Progenitor cell of endocrine pancreas (in vitro differentiated cells): ENCODE measurements around the gene TIAL1. TPM values are rescaled to one million over a fixed set of nuclear protein-coding genes. Genes with fewer than 3 reads are reported as not detected.

Source experiments
- DNase-seq: peaks from one replicate; pipeline ENCODE4 v3.0.0; 2021; ENCODE audit warnings: low spot score; ENCODE audit not compliant: unreplicated experiment
- H3K27ac Mint-ChIP-seq: 2 replicates; pipeline ENCODE4 v1.8.0; 2021; ENCODE audit warnings: mild to moderate bottlenecking, moderate library complexity, mixed read lengths
- H3K27me3 Mint-ChIP-seq: 2 replicates; pipeline ENCODE4 v1.8.0; 2021; ENCODE audit warnings: mixed read lengths
- H3K36me3 Mint-ChIP-seq: 2 replicates; pipeline ENCODE4 v1.8.0; 2022; ENCODE audit warnings: mixed read lengths; ENCODE audit not compliant: insufficient read depth
- H3K4me1 Mint-ChIP-seq: 2 replicates; pipeline ENCODE4 v1.8.0; 2021; ENCODE audit warnings: low read depth, mixed read lengths
- H3K4me3 Mint-ChIP-seq: 2 replicates; pipeline ENCODE4 v1.8.0; 2021; ENCODE audit warnings: low read depth, mild to moderate bottlenecking, moderate library complexity, mixed read lengths
- H3K9me3 Mint-ChIP-seq: 2 replicates; pipeline ENCODE4 v1.8.0; 2021; ENCODE audit warnings: low read depth, mixed read lengths
- CTCF ChIP-seq: fragments of 200-600 bp; sonication (generic); IDR thresholded peaks from one replicate; pipeline ENCODE4 v1.5.0; 2021; ENCODE audit warnings: antibody characterized with exemption, mild to moderate bottlenecking; ENCODE audit not compliant: unreplicated experiment
- total RNA-seq: library from RNA; stranded (reverse); gene quantifications from 2 replicates; pipeline ENCODE4 v1.2.1, GENCODE V29; 2021

TIAL1 gene
- total RNA-seq, 1 donor from 2014 or later = 189 TPM

DNA sequence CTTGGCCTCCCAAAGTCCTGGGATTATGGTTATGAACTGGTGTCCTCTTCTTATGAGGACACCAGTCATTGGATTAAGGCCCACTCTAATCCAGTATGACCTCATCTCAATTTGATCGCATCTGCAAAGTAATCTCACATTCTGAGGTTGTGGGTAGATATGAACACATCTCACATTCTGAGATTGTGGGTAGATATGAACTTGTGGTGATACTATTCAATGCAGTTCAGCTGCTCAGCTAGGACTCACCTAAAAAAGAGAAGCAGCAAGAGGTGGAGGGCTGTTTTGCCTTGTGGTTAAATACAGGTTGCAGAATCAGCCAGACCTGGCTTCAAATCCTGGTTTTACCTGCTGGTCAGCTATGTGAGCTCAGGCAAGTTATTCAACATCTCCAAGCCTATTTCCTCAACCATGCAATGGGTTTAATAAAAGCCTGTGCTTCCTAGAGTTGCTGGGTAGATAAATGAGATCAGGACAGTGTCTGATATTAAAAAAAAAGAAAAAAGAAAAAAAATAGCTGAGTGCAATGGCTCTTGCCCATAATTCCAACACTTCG is 45.9 kb upstream of the TIAL1 start:
- H3K36me3 Mint-ChIP-seq = no peaks in the 10 kb centered on the region
- no peak for DNase-seq
- H3K27me3 Mint-ChIP-seq = no peaks in the 10 kb centered on the region
- no peak for TF ChIP-seq CTCF
- H3K9me3 Mint-ChIP-seq = no peaks in the 10 kb centered on the region
- H3K27ac Mint-ChIP-seq = peak overlapping the region; percentile 31
- H3K4me3 Mint-ChIP-seq = no peak overlapping the region
- H3K4me1 Mint-ChIP-seq = peaks cover 32% of the 10 kb centered on the region

DNA sequence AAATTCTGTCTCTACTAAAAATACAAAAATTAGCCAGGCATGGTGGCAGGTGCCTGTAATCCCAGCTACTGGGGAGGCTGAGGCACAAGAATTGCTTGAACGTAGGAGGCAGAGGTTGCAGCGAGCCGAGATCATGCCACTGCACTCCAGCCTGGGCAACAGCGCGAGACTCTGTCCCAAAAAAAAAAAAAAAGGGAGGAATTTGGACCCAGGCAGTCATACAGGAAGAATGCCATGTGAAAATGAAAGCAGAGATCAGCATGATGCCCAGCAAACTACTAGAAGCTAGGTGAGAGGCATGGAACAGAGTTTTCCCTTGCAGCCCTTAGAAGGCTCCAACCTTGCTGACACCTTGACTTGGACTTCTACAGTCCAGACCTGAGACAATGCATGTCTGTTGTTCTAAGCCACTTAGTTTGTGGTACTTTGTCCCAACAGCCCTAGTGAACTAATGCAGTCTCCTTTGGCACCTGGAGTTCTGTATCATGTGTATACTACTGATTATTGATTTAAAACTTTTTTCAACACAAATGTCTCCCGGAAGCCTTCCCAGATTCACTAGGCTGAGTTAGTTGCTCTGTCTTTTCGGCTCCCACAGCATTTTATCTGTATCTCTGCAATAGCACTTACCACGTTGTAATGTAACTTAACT is 44.2 kb upstream of the TIAL1 start:
- TF ChIP-seq CTCF = no peak
- H3K27ac Mint-ChIP-seq = no peak overlapping the region
- H3K27me3 Mint-ChIP-seq = no peaks in the 10 kb centered on the region
- H3K9me3 Mint-ChIP-seq = no peaks in the 10 kb centered on the region
- no peak overlapping the region for H3K4me3 Mint-ChIP-seq
- no peaks in the 10 kb centered on the region for H3K36me3 Mint-ChIP-seq
- H3K4me1 Mint-ChIP-seq = peaks cover 32% of the 10 kb centered on the region
- no peak for DNase-seq

DNA sequence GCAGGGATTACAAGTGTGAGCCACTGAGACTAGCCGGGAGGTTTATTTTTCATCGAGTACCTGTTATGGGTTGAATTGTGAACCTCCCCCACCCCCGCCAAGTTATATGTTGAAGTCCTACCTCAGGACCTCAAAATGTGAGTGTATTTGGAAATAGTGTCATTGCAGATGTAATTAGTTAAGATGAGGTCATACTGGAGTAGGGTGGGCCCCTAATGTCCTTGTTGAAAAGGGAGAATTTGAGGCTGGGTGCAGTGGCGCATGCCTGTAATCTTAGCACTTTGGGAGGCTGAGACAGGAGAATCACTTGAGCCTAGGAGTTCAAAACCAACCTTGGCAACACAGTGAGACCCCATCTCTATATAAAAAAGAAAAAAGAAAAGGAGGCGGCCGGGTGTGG is 43.6 kb upstream of the TIAL1 start:
- Mint-ChIP-seq H3K27me3 (no peaks in the 10 kb centered on the region), H3K4me1 (peaks cover 34% of the 10 kb centered on the region), H3K36me3 (no peaks in the 10 kb centered on the region), H3K4me3 (no peak overlapping the region), H3K9me3 (no peaks in the 10 kb centered on the region), H3K27ac (no peak overlapping the region)
- no peak for TF ChIP-seq CTCF
- DNase-seq = no peak

DNA sequence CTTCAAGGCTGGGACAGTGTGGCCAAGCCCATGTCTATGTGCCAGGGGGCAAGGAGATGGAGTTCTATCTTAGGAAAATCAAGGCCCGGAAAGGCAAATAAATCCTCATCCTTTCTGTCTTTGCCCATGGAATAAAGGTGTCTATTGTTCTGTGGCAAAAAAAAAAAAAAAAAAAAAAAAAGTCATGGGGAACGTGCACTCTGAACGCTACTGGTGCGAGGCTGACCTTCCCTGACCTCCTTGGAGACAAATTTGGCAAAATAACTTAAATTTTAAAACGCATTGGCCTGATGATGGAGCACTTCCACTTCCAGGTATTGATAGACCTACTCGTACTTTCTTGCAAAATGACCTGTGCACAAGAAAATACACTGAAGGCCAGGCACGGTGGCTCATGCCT is 42.2 kb upstream of the TIAL1 start:
- Mint-ChIP-seq H3K36me3 (no peaks in the 10 kb centered on the region), H3K27me3 (no peaks in the 10 kb centered on the region), H3K27ac (no peak overlapping the region), H3K4me3 (no peak overlapping the region), H3K4me1 (peaks cover 32% of the 10 kb centered on the region), H3K9me3 (no peaks in the 10 kb centered on the region)
- no peak for DNase-seq
- no peak for TF ChIP-seq CTCF

DNA sequence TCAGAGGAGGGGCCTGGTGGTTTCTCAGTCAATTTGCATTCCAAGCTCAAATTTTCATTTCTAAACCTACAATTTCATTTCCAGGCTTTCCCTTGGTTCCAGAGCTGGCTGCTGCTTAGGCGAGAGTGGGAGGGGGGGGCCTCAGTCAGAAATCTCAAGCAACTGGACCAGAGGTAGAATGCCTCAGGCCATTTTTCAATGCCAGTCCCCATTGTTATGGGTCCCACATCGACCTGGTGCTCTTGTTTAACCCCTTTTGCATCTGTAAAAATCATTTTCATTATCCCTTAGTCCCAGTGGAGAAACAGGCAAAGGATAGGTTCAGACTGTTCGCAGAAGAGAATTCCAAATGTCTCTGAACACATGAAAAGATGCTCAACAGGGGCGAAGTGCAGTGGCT is 40.9 kb upstream of the TIAL1 start:
- TF ChIP-seq CTCF = no peak
- no peak overlapping the region for H3K4me3 Mint-ChIP-seq
- H3K27me3 Mint-ChIP-seq = no peaks in the 10 kb centered on the region
- DNase-seq = no peak
- no peaks in the 10 kb centered on the region for H3K9me3 Mint-ChIP-seq
- no peak overlapping the region for H3K27ac Mint-ChIP-seq
- no peaks in the 10 kb centered on the region for H3K36me3 Mint-ChIP-seq
- H3K4me1 Mint-ChIP-seq = peaks cover 22% of the 10 kb centered on the region
